K562 (cell line): Measurements from ENCODE around the gene OSBP2. TPM values are rescaled to one million over a fixed set of nuclear protein-coding genes. Genes with fewer than 3 reads are reported as not detected.
A peak's percentile ranks its signal among the peaks of the same experiment; 100 is the strongest.

Experiments
- ATAC-seq: fragments of 200-7000 bp; cut with Tn5 transposase; 3 replicates; pipeline ENCODE4 v1.9.1; 2020; ENCODE audit warnings: moderate library complexity
- BruUV-seq: library from RNA; stranded (reverse); fragments of 400-500 nt; replicated peaks from 2 replicates; lab custom pipeline; 2021; lab: Mats Ljungman, UMichigan
- CTCF ChIA-PET: fragments of 300-600 bp; formaldehyde crosslinking; extraction: SDS; loops from one replicate; lab custom pipeline; 2021; ENCODE audit warnings: low intra/inter-chr PET ratio; lab: Yijun Ruan, JAX
- POLR2A ChIA-PET: fragments of 300-600, 350-650 bp; sonication (Branson Sonifier 250); formaldehyde crosslinking; extraction: SDS; loops from one replicate; lab custom pipeline; 2021; ENCODE audit warnings: antibody characterized with exemption, inconsistent platforms; lab: Yijun Ruan, JAX
- DNase-seq, 4 experiments: peaks; one replicate each; pipeline versions ENCODE4 v3.0.0 to v3.0.0-alpha.2; 2011 to 2018; ENCODE audit warnings: low spot score in 3 of 4, mixed read lengths in 3 of 4; ENCODE audit errors: extremely low read depth in 1 of 4
- FAIRE-seq: peaks from 2 replicates; lab custom pipeline; 2011; peaks lifted over from hg19 to GRCh38; lab: Jason Lieb, UNC
- H2AFZ ChIP-seq: 2 replicates; pipeline ENCODE4 v1.6.0; 2011; ENCODE audit warnings: low read depth, low read length, control low read depth, inconsistent platforms
- H3K27ac ChIP-seq: fragments of 200-600 bp; 3 replicates; pipeline ENCODE4 v1.8.0; 2011; ENCODE audit warnings: low read depth, mild to moderate bottlenecking, control low read depth, inconsistent platforms, low read length, moderate library complexity, mixed read lengths; ENCODE audit errors: extremely low read depth
- H3K27me3 ChIP-seq, 2 experiments: fragments of 300-600 bp in 1 of 2; 2 replicates in 1 of 2; 3 replicates in 1 of 2; pipeline versions ENCODE4 v1.6.0 to v1.8.0; 2011; ENCODE audit warnings: inconsistent platforms in 2 of 2, low read length in 2 of 2, mild to moderate bottlenecking in 1 of 2, mixed read lengths in 1 of 2, moderate library complexity in 1 of 2; ENCODE audit not compliant: control insufficient read depth in 2 of 2, insufficient read depth in 2 of 2
- H3K36me3 ChIP-seq: fragments of 300-600 bp; 3 replicates; pipeline ENCODE4 v1.8.0; 2011; ENCODE audit warnings: mild to moderate bottlenecking, low read length, inconsistent platforms; ENCODE audit not compliant: control insufficient read depth, insufficient read depth
- H3K4me1 ChIP-seq, 2 experiments: fragments of 200-600 bp in 1 of 2; replicated peaks in 1 of 2; 2 replicates in 1 of 2; 3 replicates in 1 of 2; pipeline versions ENCODE4 v1.5.1 to v1.8.0; 2011; ENCODE audit warnings: inconsistent platforms in 2 of 2, low read length in 2 of 2, mild to moderate bottlenecking in 1 of 2, mixed read lengths in 1 of 2, moderate library complexity in 1 of 2; ENCODE audit not compliant: control insufficient read depth in 2 of 2, insufficient read depth in 2 of 2
- H3K4me2 ChIP-seq: 2 replicates; pipeline ENCODE4 v1.6.1; 2011; ENCODE audit warnings: low read length, control low read depth, inconsistent platforms, mixed read lengths; ENCODE audit not compliant: insufficient read depth
- H3K4me3 ChIP-seq: fragments of 200-600 bp; sonication (generic), shearing (Covaris generic); 2 replicates; pipeline ENCODE4 v1.5.1; 2016; ENCODE audit warnings: control low read depth, inconsistent platforms
- H3K79me2 ChIP-seq: fragments of 200-600 bp; 3 replicates; pipeline ENCODE4 v1.8.0; 2011; ENCODE audit warnings: low read length, inconsistent platforms; ENCODE audit not compliant: control insufficient read depth, insufficient read depth
- H3K9ac ChIP-seq, 2 experiments: 2 replicates each; pipeline versions ENCODE4 v1.6.0 to v1.6.1; 2011; ENCODE audit warnings: low read depth in 2 of 2, low read length in 2 of 2, control low read depth in 1 of 2, inconsistent platforms in 1 of 2, mild to moderate bottlenecking in 1 of 2, mixed read lengths in 1 of 2; ENCODE audit not compliant: insufficient read depth in 1 of 2
- H3K9me1 ChIP-seq: one replicate; pipeline ENCODE4 v1.6.0; 2011; ENCODE audit warnings: inconsistent platforms, mild to moderate bottlenecking, low read length, moderate library complexity; ENCODE audit not compliant: control insufficient read depth, insufficient read depth
- H3K9me3 ChIP-seq: replicated peaks from 2 replicates; pipeline ENCODE4 v1.5.1; 2011; ENCODE audit warnings: low read depth, low read length, inconsistent platforms; ENCODE audit not compliant: control insufficient read depth, insufficient read depth
- H4K20me1 ChIP-seq: replicated peaks from 2 replicates; pipeline ENCODE4 v1.6.1; 2011; ENCODE audit warnings: low read length, inconsistent platforms, mixed read lengths; ENCODE audit not compliant: control insufficient read depth, insufficient read depth
- DNMT1 ChIP-seq: fragments of 450-650 bp; IDR thresholded peaks from 2 replicates; pipeline ENCODE4 v1.6.1; 2016; ENCODE audit warnings: antibody characterized with exemption, mild to moderate bottlenecking
- DPF2 ChIP-seq: fragments of 450-650 bp; IDR thresholded peaks from 2 replicates; pipeline ENCODE4 v1.6.1; 2016
- GABPB2 ChIP-seq: fragments of 250-450 bp; sonication (Bioruptor Pico); conservative IDR thresholded peaks from 2 replicates; pipeline ENCODE4 v1.5.1; 2021; ENCODE audit warnings: mild to moderate bottlenecking
- HNRNPUL1 ChIP-seq: fragments of 200-400 bp; formaldehyde crosslinking; IDR thresholded peaks from 2 replicates; pipeline ENCODE4 v1.6.1; 2017; ENCODE audit warnings: low read length
- KDM2B ChIP-seq: fragments of 250-450 bp; sonication (Bioruptor Pico); IDR thresholded peaks from 2 replicates; pipeline ENCODE4 v1.8.0; 2021; ENCODE audit warnings: mild to moderate bottlenecking, moderate library complexity
- OTX1 ChIP-seq: fragments of 450-650 bp; formaldehyde crosslinking; IDR thresholded peaks from 2 replicates; pipeline ENCODE4 v1.4.0; 2022; ENCODE audit warnings: mild to moderate bottlenecking
- RAD21 ChIP-seq, 2 experiments: fragments of 250-450 bp in 1 of 2; fragments of 450-650 bp in 1 of 2; sonication (Bioruptor Pico) in 1 of 2; formaldehyde crosslinking in 1 of 2; IDR thresholded peaks in 1 of 2; conservative IDR thresholded peaks in 1 of 2; 2 replicates each; pipeline versions ENCODE4 v1.4.0 to v1.8.0; 2020 to 2022; ENCODE audit warnings: mild to moderate bottlenecking in 2 of 2, moderate library complexity in 1 of 2
- THRAP3 ChIP-seq: fragments of 450-650 bp; IDR thresholded peaks from 2 replicates; pipeline ENCODE4 v1.6.1; 2016; ENCODE audit warnings: mild to moderate bottlenecking, inconsistent platforms, borderline replicate concordance
- XRCC5 ChIP-seq: fragments of 200-400 bp; formaldehyde crosslinking; IDR thresholded peaks from 2 replicates; pipeline ENCODE4 v1.6.1; 2017; ENCODE audit warnings: low read depth, mild to moderate bottlenecking, low read length
- ZBTB26 ChIP-seq: fragments of 450-650 bp; formaldehyde crosslinking; IDR thresholded peaks from 2 replicates; pipeline ENCODE4 v1.4.0; 2022; ENCODE audit warnings: missing genetic modification characterization
- ZBTB33 ChIP-seq: sonication (generic); formaldehyde crosslinking; IDR thresholded peaks from 2 replicates; pipeline ENCODE4 v1.8.1; 2023; ENCODE audit warnings: mild to moderate bottlenecking, missing genetic modification reagents
- ZBTB43 ChIP-seq: sonication (generic); formaldehyde crosslinking; IDR thresholded peaks from 2 replicates; pipeline ENCODE4 v1.8.0; 2023; ENCODE audit warnings: mild to moderate bottlenecking, missing genetic modification reagents
- ZFP1 ChIP-seq: fragments of 450-650 bp; formaldehyde crosslinking; IDR thresholded peaks from 2 replicates; pipeline ENCODE4 v1.4.0; 2020; ENCODE audit warnings: mild to moderate bottlenecking, mixed read lengths
- ZNF212 ChIP-seq: fragments of 450-650 bp; formaldehyde crosslinking; IDR thresholded peaks from 2 replicates; pipeline ENCODE4 v1.4.0; 2020; ENCODE audit warnings: mild to moderate bottlenecking
- ZNF282 ChIP-seq: sonication (generic); formaldehyde crosslinking; IDR thresholded peaks from 2 replicates; pipeline ENCODE4 v1.8.1; 2023; ENCODE audit warnings: missing genetic modification reagents
- ZNF444 ChIP-seq: fragments of 250-450 bp; sonication (Bioruptor Pico); IDR thresholded peaks from 2 replicates; pipeline ENCODE4 v1.4.0; 2020; ENCODE audit warnings: mild to moderate bottlenecking, moderate library complexity
- ZNF584 ChIP-seq: fragments of 200-800 bp; sonication (Bioruptor generic); IDR thresholded peaks from 2 replicates; pipeline ENCODE4 v1.6.1; 2016; ENCODE audit warnings: low read depth, mild to moderate bottlenecking, missing genetic modification characterization, missing compliant biosample characterization
- WGBS: fragments of 100-300 bp; shearing (Covaris generic); methylation state at CpG from one replicate; pipeline ENCODE4 v1.1.6; 2016; ENCODE audit warnings: low coverage, mixed read lengths; ENCODE audit not compliant: insufficient coverage; ENCODE audit errors: missing lambda C conversion rate; 5-methylcytosine and 5-hydroxymethylcytosine counted together
- in situ Hi-C: fragments of 300-500 bp; cut with MboI; formaldehyde crosslinking; loops from 4 replicates; pipeline ENCODE4 v1.15.0; 2018; ENCODE audit warnings: inconsistent platforms, mixed read lengths
- intact Hi-C: fragments of 100-400 bp; cut with micrococcal nuclease; formaldehyde crosslinking; loops from 2 replicates; pipeline ENCODE4 v1.14.2; 2022
- polyA plus RNA-seq, 8 experiments: library from polyadenylated mRNA; depleted of rRNA in 4 of 8; stranded (reverse) in 5 of 8; unstranded in 3 of 8; fragments of >200 nt; fragmentation: Nextera tagmentation in 2 of 8; fragmentation: Illumina TruSeq in 1 of 8; extraction: Ambion mirVana in 2 of 8; extraction: Trizol in 1 of 8; gene quantifications; 2 replicates each; pipeline versions ENCODE4 v1.2.1 to v1.2.3, GENCODE V29; 2011 to 2014; ENCODE audit warnings: inconsistent platforms in 1 of 8, missing spikeins in 1 of 8
- total RNA-seq, 7 experiments: library from RNA; depleted of rRNA in 6 of 7; stranded (reverse); fragments of >200 nt in 6 of 7; fragmentation: Illumina TruSeq in 2 of 7; extraction: Trizol in 2 of 7; gene quantifications; 2 replicates each; pipeline versions ENCODE4 v1.2.1 to v1.2.3, GENCODE V29; 2011 to 2021; ENCODE audit warnings: low replicate concordance in 1 of 7

Gene OSBP2
- total and polyA plus RNA-seq, 9 of the 15 experiments (the other 6 are each of a cell fraction or from before 2014, with no cell fraction given), result 0.52 to 29.5 (median 21.6) TPM

GRCh38 chr22:30947816-30948454, 253.3 kb downstream of the OSBP2 start (continued):
- no peak for TF ChIP-seq HNRNPUL1
- TF ChIP-seq ZBTB33 (CRISPR knock-in tag), result peak; percentile 14; the same call in 1 of the 2 replicates
- peak; percentile 51 to 63 for TF ChIP-seq RAD21 (CRISPR knock-in tag; conservative IDR thresholded peaks at IDR 0.05 in 1 of 2, IDR thresholded peaks at IDR 0.05 in 1 of 2)
- no peak for TF ChIP-seq ZNF212 (CRISPR knock-in tag)

GRCh38 chr22:30948930-30949342, 254.3 kb downstream of the OSBP2 start:
- intact Hi-C loops, result loop anchor here (2.0 kb wide), 1 partner anchor 136 kb away; no protein-coding TSS in a partner anchor
- H3K9me3 ChIP-seq, result no peaks in the 10 kb centered on the region
- no TSS peak for BruUV-seq
- H3K27ac ChIP-seq, result no peak overlapping the region
- FAIRE-seq (no peak), ATAC-seq (no peak), DNase-seq (no peak)
- no peak overlapping the region for H3K4me2 ChIP-seq
- no peak overlapping the region for H3K9ac ChIP-seq
- no peaks in the 10 kb centered on the region for H3K9me1 ChIP-seq
- H4K20me1 ChIP-seq, result no peaks in the 10 kb centered on the region
- no peaks in the 10 kb centered on the region for H3K79me2 ChIP-seq
- WGBS, result 65% methylated on average over 3 of the region's 3 CpGs
- peaks cover 100% of the 10 kb centered on the region for H3K36me3 ChIP-seq
- ChIA-PET POLR2A (interaction anchor here (1.5 kb wide), 1 partner anchor 134 kb away, joined by 6 read pairs; no protein-coding TSS in a partner anchor), CTCF (interaction anchor here (0.8 to 2.0 kb wide), 3 partner anchors 134 to 281 kb away, joined by 3 to 21 read pairs (median 5); no protein-coding TSS in a partner anchor)
- in situ Hi-C loops, result no loop called here
- H2AFZ ChIP-seq, result no peak overlapping the region
- no peaks in the 10 kb centered on the region for H3K4me1 ChIP-seq
- H3K27me3 ChIP-seq, result no peaks in the 10 kb centered on the region
- no peak overlapping the region for H3K4me3 ChIP-seq
- TF ChIP-seq KDM2B (CRISPR knock-in tag), result no peak
- TF ChIP-seq ZNF584 (CRISPR knock-in tag), result no peak
- no peak for TF ChIP-seq GABPB2 (CRISPR knock-in tag)
- TF ChIP-seq THRAP3, result no peak
- TF ChIP-seq DNMT1, result no peak
- no peak for TF ChIP-seq ZNF282 (CRISPR knock-in tag)
- TF ChIP-seq ZNF444 (CRISPR knock-in tag), result no peak
- TF ChIP-seq ZBTB43 (CRISPR knock-in tag), result no peak
- no peak for TF ChIP-seq XRCC5
- no peak for TF ChIP-seq DPF2
- TF ChIP-seq ZBTB26 (CRISPR knock-in tag), result no peak
- TF ChIP-seq ZFP1 (CRISPR knock-in tag), result no peak
- no peak for TF ChIP-seq OTX1
